ENCODE data around the gene NEK10. TPM values are rescaled to one million over a fixed set of nuclear protein-coding genes. Genes with fewer than 3 reads are reported as not detected.

The NEK10 gene
- total and polyA plus RNA-seq, 2 donors (not counting 3 experiments of a cell fraction or from before 2014, with no cell fraction given), result 0.32 to 5.0 TPM

DNA sequence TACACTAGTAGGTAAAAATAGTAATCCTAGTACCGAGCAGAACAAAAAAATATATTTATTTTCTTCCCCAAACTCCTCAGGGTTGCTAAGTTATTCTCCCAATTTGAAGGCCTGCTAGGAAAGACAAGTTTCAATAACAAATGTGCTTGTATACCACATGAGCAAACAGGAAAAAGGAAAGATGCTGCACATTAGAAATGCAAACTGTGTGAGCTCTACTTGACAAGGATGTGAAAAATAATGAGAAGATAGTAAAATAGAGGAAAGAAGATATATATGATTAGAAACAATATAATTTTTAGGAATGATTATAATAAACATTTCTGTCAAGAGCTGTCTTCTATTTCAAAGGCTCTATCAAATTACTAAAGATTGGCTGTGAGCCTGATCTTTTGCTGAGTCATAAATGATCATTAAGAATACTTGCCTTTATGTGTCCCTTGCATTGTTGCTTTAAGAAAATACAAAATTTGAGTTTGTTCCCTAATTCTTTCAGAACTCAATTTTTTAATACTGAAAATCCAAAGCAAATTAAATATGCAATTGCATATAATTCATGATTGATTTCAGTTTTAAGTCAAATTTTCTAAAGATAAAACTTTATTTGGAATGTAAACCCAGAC is 174.2 kb downstream of the NEK10 start:
- ChIA-PET POLR2A (no interaction called here), CTCF (interaction anchor here (0.7 kb wide), 1 partner anchor 34 kb away, joined by 3 read pairs; no protein-coding TSS in a partner anchor)
- Histone ChIP-seq H3K9ac (replicated peaks; ENCODE audit: extremely low read depth, insufficient read depth, low read length) (no peak overlapping the region), H4K20me1 (replicated peaks; ENCODE audit: control insufficient read depth, extremely low read depth, insufficient read depth, low read length) (no peaks in the 10 kb centered on the region), H3K36me3 (ENCODE audit: control insufficient read depth in 2 of 2, extremely low read depth in 1 of 2, insufficient read depth in 2 of 2, low read length in 2 of 2) (no peaks in the 10 kb centered on the region), H3K9me1 (replicated peaks; ENCODE audit: control insufficient read depth, extremely low read depth, insufficient read depth, low read length) (no peaks in the 10 kb centered on the region), H3K4me1 (ENCODE audit: control insufficient read depth, extremely low read depth, insufficient read depth, low read length) (no peaks in the 10 kb centered on the region), H3K79me2 (ENCODE audit: control insufficient read depth, insufficient read depth, low read length) (no peaks in the 10 kb centered on the region), H3K9me3 (replicated peaks; ENCODE audit: control insufficient read depth, insufficient read depth, low read length) (no peaks in the 10 kb centered on the region), H3K4me2 (ENCODE audit: insufficient read depth, low read length) (no peak overlapping the region), H3K27me3 (ENCODE audit: control insufficient read depth in 2 of 2, insufficient read depth in 2 of 2, low read length in 2 of 2) (no peaks in the 10 kb centered on the region), H2AFZ (ENCODE audit: low read depth, low read length) (no peak overlapping the region), H3K4me3 (replicated peaks in 1 of 3; ENCODE audit: insufficient read depth in 1 of 3, low read depth in 1 of 3, low read length in 3 of 3) (no peak overlapping the region), H3K27ac (ENCODE audit: insufficient read depth, low read depth, low read length) (no peak overlapping the region)
- TF ChIP-seq MYC (IDR thresholded peaks at IDR 0.05; ENCODE audit: low read depth, low read length) (no peak), FOS (IDR thresholded peaks at IDR 0.05; ENCODE audit: borderline replicate concordance, insufficient read depth, low read length) (peak; percentile 10)
- dilution Hi-C loops (cut with MboI; ENCODE audit: extremely low pct_ligation_motif_present, low sequenced_read_pairs), result no loop called here
- no TSS peak for BruUV-seq (replicated peaks)
- no peak for FAIRE-seq
- intact Hi-C loops (cut with micrococcal nuclease), result no loop called here
- DNase-seq (ENCODE audit: low read depth, low spot score), result peak; percentile 25

DNA sequence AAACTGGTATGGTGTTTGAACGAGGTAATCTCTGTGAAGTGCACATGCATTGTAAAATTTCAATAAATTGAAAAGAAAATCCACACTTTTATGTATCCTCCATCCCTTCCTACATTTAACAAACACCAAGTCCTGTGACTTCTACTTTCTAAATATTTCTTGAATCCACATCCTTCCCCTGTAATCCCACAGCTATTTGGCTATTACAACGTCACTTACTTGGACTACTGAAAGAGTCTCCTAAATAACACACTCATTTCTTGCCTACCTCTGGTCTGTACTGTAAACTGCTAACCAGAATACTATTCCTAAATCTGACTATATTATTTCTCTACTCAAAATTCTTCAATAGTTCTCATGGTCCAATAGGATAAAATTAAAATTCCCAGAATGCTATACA is 176.1 kb downstream of the NEK10 start:
- no peak overlapping the region for H3K4me2 ChIP-seq (ENCODE audit: insufficient read depth, low read length)
- dilution Hi-C loops (cut with MboI; ENCODE audit: extremely low pct_ligation_motif_present, low sequenced_read_pairs), result no loop called here

More for the DNA sequence above, 176.1 kb downstream of the NEK10 start:
- Histone ChIP-seq H3K9ac (replicated peaks; ENCODE audit: extremely low read depth, insufficient read depth, low read length) (no peak overlapping the region), H3K4me3 (replicated peaks in 1 of 3; ENCODE audit: insufficient read depth in 1 of 3, low read depth in 1 of 3, low read length in 3 of 3) (no peak overlapping the region), H3K79me2 (ENCODE audit: control insufficient read depth, insufficient read depth, low read length) (no peaks in the 10 kb centered on the region), H3K36me3 (ENCODE audit: control insufficient read depth in 2 of 2, extremely low read depth in 1 of 2, insufficient read depth in 2 of 2, low read length in 2 of 2) (no peaks in the 10 kb centered on the region), H3K27ac (ENCODE audit: insufficient read depth, low read depth, low read length) (no peak overlapping the region), H2AFZ (ENCODE audit: low read depth, low read length) (no peak overlapping the region), H3K4me1 (ENCODE audit: control insufficient read depth, extremely low read depth, insufficient read depth, low read length) (no peaks in the 10 kb centered on the region), H4K20me1 (replicated peaks; ENCODE audit: control insufficient read depth, extremely low read depth, insufficient read depth, low read length) (no peaks in the 10 kb centered on the region), H3K27me3 (ENCODE audit: control insufficient read depth in 2 of 2, insufficient read depth in 2 of 2, low read length in 2 of 2) (no peaks in the 10 kb centered on the region), H3K9me1 (replicated peaks; ENCODE audit: control insufficient read depth, extremely low read depth, insufficient read depth, low read length) (no peaks in the 10 kb centered on the region), H3K9me3 (replicated peaks; ENCODE audit: control insufficient read depth, insufficient read depth, low read length) (no peaks in the 10 kb centered on the region)
- no peak for DNase-seq (ENCODE audit: low read depth, low spot score)
- no peak for FAIRE-seq
- CTCF ChIA-PET, result no interaction called here
- TF ChIP-seq POLR2AphosphoS5 (IDR thresholded peaks at IDR 0.05; ENCODE audit: insufficient read depth, low read depth, low read length) (no peak), EZH2 (IDR thresholded peaks at IDR 0.05; ENCODE audit: borderline replicate concordance, low read depth, low read length, severe bottlenecking) (no peak), GATA2 (IDR thresholded peaks at IDR 0.05; ENCODE audit: insufficient read depth, insufficient read length, low read depth, low read length) (no peak), MYC (IDR thresholded peaks at IDR 0.05; ENCODE audit: low read depth, low read length) (no peak), POLR2A (IDR thresholded peaks at IDR 0.05; ENCODE audit: low read depth, low read length) (no peak), JUN (IDR thresholded peaks at IDR 0.05; ENCODE audit: borderline replicate concordance, insufficient read depth, insufficient read length, low read depth) (no peak), FOS (IDR thresholded peaks at IDR 0.05; ENCODE audit: borderline replicate concordance, insufficient read depth, low read length) (no peak)
- TF ChIP-seq, protein P1, sequence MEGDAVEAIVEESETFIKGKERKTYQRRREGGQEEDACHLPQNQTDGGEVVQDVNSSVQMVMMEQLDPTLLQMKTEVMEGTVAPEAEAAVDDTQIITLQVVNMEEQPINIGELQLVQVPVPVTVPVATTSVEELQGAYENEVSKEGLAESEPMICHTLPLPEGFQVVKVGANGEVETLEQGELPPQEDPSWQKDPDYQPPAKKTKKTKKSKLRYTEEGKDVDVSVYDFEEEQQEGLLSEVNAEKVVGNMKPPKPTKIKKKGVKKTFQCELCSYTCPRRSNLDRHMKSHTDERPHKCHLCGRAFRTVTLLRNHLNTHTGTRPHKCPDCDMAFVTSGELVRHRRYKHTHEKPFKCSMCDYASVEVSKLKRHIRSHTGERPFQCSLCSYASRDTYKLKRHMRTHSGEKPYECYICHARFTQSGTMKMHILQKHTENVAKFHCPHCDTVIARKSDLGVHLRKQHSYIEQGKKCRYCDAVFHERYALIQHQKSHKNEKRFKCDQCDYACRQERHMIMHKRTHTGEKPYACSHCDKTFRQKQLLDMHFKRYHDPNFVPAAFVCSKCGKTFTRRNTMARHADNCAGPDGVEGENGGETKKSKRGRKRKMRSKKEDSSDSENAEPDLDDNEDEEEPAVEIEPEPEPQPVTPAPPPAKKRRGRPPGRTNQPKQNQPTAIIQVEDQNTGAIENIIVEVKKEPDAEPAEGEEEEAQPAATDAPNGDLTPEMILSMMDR (IDR thresholded peaks at IDR 0.05; ENCODE audit: extremely low read depth in 1 of 2, insufficient read depth in 1 of 2, low read depth in 1 of 2, low read length in 2 of 2), result no peak
- TF ChIP-seq, protein P2, sequence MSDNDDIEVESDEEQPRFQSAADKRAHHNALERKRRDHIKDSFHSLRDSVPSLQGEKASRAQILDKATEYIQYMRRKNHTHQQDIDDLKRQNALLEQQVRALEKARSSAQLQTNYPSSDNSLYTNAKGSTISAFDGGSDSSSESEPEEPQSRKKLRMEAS (IDR thresholded peaks at IDR 0.05; ENCODE audit: insufficient read depth, insufficient read length), result no peak
- intact Hi-C loops (cut with micrococcal nuclease), result no loop called here
- BruUV-seq (replicated peaks), result no TSS peak
- POLR2A ChIA-PET, result no interaction called here
